ENCODE results near the gene SLC41A2. TPM values are rescaled to one million over a fixed set of nuclear protein-coding genes. Genes with fewer than 3 reads are reported as not detected.

SLC41A2 gene
- total RNA-seq, 1 donor from 2014 or later: 11.9 TPM

DNA sequence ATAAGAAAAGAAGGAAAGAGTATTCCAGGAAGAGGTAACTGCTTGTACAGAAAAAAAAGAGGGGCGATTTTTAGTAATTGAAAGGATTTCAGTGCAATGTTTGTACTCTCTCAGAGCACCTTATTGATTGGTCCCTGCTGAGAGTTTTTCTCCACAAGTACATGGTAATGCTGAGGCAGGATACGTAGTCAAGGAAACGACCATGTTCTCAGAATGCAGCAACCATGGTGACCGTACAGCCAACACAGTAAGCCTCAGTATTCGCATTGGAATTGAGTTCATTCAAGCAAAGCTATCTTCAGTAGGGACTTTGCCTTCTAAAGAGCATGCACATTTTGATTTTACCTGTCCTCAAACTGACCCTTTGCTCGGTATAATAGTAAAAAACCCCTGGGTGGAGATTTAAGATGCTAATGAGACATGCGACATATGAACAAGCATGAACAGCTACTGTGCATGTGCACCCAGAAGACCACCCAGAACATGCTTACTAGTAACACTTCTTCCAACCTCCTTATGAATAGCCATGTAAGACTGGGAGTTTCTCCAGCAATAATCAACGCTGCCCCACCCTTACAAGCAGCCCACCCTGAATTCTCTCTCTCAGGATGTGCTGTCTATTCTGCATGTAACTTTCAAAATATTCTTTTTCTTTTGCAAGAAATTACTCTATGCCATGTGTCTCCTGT lies 6.2 kb upstream of the SLC41A2 start:
- no peak overlapping the region for H3K9ac ChIP-seq
- H3K27me3 ChIP-seq: peaks cover 12% of the 10 kb centered on the region
- Mint-ChIP-seq H3K36me3 (peaks cover 4% of the 10 kb centered on the region), H3K27me3 (ENCODE audit: insufficient read depth, low read depth) (peaks cover 3% of the 10 kb centered on the region), H3K4me3 (peak overlapping the region; percentile 62), H3K9me3 (peaks cover 8% of the 10 kb centered on the region), H3K27ac (peak overlapping the region; percentile 94), H3K4me1 (peaks cover 40% of the 10 kb centered on the region)
- DNase-seq (ENCODE audit: low spot score): no peak
- H3K36me3 ChIP-seq: no peaks in the 10 kb centered on the region
- TF ChIP-seq EZH2 (IDR thresholded peaks at IDR 0.05): no peak
- TF ChIP-seq EZH2phosphoT487 (IDR thresholded peaks at IDR 0.05): no peak
- TF ChIP-seq, protein P1, sequence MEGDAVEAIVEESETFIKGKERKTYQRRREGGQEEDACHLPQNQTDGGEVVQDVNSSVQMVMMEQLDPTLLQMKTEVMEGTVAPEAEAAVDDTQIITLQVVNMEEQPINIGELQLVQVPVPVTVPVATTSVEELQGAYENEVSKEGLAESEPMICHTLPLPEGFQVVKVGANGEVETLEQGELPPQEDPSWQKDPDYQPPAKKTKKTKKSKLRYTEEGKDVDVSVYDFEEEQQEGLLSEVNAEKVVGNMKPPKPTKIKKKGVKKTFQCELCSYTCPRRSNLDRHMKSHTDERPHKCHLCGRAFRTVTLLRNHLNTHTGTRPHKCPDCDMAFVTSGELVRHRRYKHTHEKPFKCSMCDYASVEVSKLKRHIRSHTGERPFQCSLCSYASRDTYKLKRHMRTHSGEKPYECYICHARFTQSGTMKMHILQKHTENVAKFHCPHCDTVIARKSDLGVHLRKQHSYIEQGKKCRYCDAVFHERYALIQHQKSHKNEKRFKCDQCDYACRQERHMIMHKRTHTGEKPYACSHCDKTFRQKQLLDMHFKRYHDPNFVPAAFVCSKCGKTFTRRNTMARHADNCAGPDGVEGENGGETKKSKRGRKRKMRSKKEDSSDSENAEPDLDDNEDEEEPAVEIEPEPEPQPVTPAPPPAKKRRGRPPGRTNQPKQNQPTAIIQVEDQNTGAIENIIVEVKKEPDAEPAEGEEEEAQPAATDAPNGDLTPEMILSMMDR (IDR thresholded peaks at IDR 0.05): no peak
- H3K79me2 ChIP-seq (ENCODE audit: low read depth): no peaks in the 10 kb centered on the region
- H3K4me1 ChIP-seq: no peaks in the 10 kb centered on the region
- H3K9me3 ChIP-seq (ENCODE audit: low read depth): no peaks in the 10 kb centered on the region
- H3F3A ChIP-seq (ENCODE audit: low read depth): no peaks in the 10 kb centered on the region
- no peak overlapping the region for H3K4me3 ChIP-seq
- no peak overlapping the region for H3K27ac ChIP-seq
- no peaks in the 10 kb centered on the region for H4K20me1 ChIP-seq (ENCODE audit: low read depth)
- no peak overlapping the region for H2AFZ ChIP-seq (replicated peaks)
- no peak overlapping the region for H3K4me2 ChIP-seq

DNA sequence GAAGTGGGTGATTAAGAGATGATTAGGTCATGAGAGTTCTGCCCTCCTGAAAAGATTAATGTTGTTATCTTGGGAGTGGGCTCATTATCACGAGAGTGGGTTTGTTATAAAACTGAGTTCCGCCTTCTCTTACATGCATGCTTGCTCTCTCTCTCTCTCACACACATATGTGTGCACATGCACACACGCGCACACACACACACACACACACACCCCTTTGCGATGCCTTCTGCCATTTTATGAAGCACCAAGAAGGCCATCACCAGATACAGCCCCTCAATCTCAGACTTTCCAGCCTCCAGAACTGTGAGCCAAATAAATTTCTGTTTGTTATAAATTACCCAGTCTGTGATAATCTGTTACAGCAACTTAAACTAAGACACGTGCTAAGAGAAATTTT lies 5.7 kb upstream of the SLC41A2 start:
- Histone ChIP-seq H3K4me3 (no peak overlapping the region), H3K4me1 (no peaks in the 10 kb centered on the region), H3K79me2 (ENCODE audit: low read depth) (no peaks in the 10 kb centered on the region), H3F3A (ENCODE audit: low read depth) (no peaks in the 10 kb centered on the region), H3K36me3 (no peaks in the 10 kb centered on the region), H2AFZ (replicated peaks) (no peak overlapping the region), H3K27me3 (peaks cover 18% of the 10 kb centered on the region), H4K20me1 (ENCODE audit: low read depth) (no peaks in the 10 kb centered on the region), H3K9ac (no peak overlapping the region), H3K4me2 (no peak overlapping the region), H3K27ac (no peak overlapping the region), H3K9me3 (ENCODE audit: low read depth) (no peaks in the 10 kb centered on the region)
- no peak for DNase-seq (ENCODE audit: low spot score)
- Mint-ChIP-seq H3K27me3 (ENCODE audit: insufficient read depth, low read depth) (peaks cover 3% of the 10 kb centered on the region), H3K36me3 (peaks cover 4% of the 10 kb centered on the region), H3K4me1 (peaks cover 44% of the 10 kb centered on the region), H3K27ac (peak overlapping the region; percentile 94), H3K9me3 (peaks cover 8% of the 10 kb centered on the region), H3K4me3 (peak overlapping the region; percentile 44)
- no peak for TF ChIP-seq EZH2 (IDR thresholded peaks at IDR 0.05)
- no peak for TF ChIP-seq EZH2phosphoT487 (IDR thresholded peaks at IDR 0.05)
- TF ChIP-seq, protein P1 (IDR thresholded peaks at IDR 0.05): no peak

DNA sequence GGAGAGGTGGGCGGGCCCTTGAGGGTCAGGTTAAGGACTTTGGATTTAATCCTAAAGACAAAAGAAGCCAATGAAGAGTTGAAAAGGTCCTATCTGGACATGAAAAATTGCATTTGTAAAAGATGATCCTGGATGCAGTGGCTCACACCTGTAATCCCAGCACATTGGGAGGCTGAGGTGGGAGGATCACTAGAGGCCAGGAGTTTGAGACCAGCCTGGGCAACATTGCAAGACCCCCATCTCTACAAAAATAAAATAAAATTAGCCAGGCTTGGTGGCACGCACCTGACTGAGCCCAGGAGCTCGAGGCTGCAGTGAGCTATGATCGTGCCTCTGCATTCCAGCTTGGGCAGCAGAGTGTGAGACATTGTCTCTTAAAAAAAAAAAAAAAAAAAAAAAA lies 2.4 kb upstream of the SLC41A2 start:
- H3K9me3 ChIP-seq (ENCODE audit: low read depth): no peaks in the 10 kb centered on the region
- TF ChIP-seq EZH2 (IDR thresholded peaks at IDR 0.05): no peak
- no peak for TF ChIP-seq EZH2phosphoT487 (IDR thresholded peaks at IDR 0.05)
- TF ChIP-seq, protein P1 (IDR thresholded peaks at IDR 0.05): no peak
- H3K9ac ChIP-seq: no peak overlapping the region
- no peaks in the 10 kb centered on the region for H3F3A ChIP-seq (ENCODE audit: low read depth)
- H3K9me3 Mint-ChIP-seq: peaks cover 1% of the 10 kb centered on the region
- peaks cover 52% of the 10 kb centered on the region for H3K4me1 Mint-ChIP-seq
- no peak overlapping the region for H3K27ac ChIP-seq
- peaks cover 16% of the 10 kb centered on the region for H3K27me3 Mint-ChIP-seq (ENCODE audit: insufficient read depth, low read depth)
- H3K36me3 Mint-ChIP-seq: peaks cover 3% of the 10 kb centered on the region
- no peak overlapping the region for H2AFZ ChIP-seq (replicated peaks)
- H3K27me3 ChIP-seq: peaks cover 48% of the 10 kb centered on the region
- DNase-seq (ENCODE audit: low spot score): no peak
- no peaks in the 10 kb centered on the region for H3K4me1 ChIP-seq
- no peak overlapping the region for H3K4me2 ChIP-seq
- H3K36me3 ChIP-seq: no peaks in the 10 kb centered on the region
- no peak overlapping the region for H3K4me3 Mint-ChIP-seq
- no peak overlapping the region for H3K27ac Mint-ChIP-seq
- H3K4me3 ChIP-seq: no peak overlapping the region
- no peaks in the 10 kb centered on the region for H3K79me2 ChIP-seq (ENCODE audit: low read depth)
- H4K20me1 ChIP-seq (ENCODE audit: low read depth): no peaks in the 10 kb centered on the region

Data from neural progenitor cell (in vitro differentiated cells).